Adrenal gland (tissue), 5 donors: ENCODE results near the gene PPP6R2.

ENCODE experiments used
- CTCF ChIP-seq, 6 experiments: fragments of 450-650 bp in 4 of 6; fragments of 200-600 bp in 2 of 6; sonication (generic) in 1 of 6; IDR thresholded peaks; 1 replicate in 5 of 6; 2 replicates in 1 of 6; pipeline versions ENCODE4 v1.5.1 to v1.8.0; 2016 to 2021; ENCODE audit warnings: antibody characterized with exemption in 6 of 6, mild to moderate bottlenecking in 2 of 6, moderate library complexity in 1 of 6
- POLR2A ChIP-seq, 2 donors: fragments of 450-650 bp; IDR thresholded peaks; one replicate each; pipeline ENCODE4 v1.6.1; 2017; ENCODE audit warnings: antibody characterized with exemption in 2 of 2, mild to moderate bottlenecking in 2 of 2, moderate library complexity in 1 of 2
- donor health status: DM: no; HTN: no; CAD: no.

- TF ChIP-seq POLR2A (IDR thresholded peaks at IDR 0.05) (no peak), CTCF (IDR thresholded peaks at IDR 0.05) (no peak)
These were observed 13.1 kb downstream of the PPP6R2 start for GRCh38 chr22:50356186-50356585.
